Testis (tissue), 3 donors: Measurements from ENCODE around the gene TPM2. TPM values are rescaled to one million over a fixed set of nuclear protein-coding genes. Genes with fewer than 3 reads are reported as not detected.

ENCODE experiments used
- DNase-seq: peaks from one replicate; pipeline ENCODE4 v3.0.0-alpha.2; 2019
- H3K27ac ChIP-seq, 2 donors: fragments of 200-600 bp; sonication (generic); one replicate each; pipeline ENCODE4 v1.5.1; 2019
- H3K27me3 ChIP-seq: fragments of 200-600 bp; sonication (generic); one replicate; pipeline ENCODE4 v1.5.1; 2019
- H3K36me3 ChIP-seq: fragments of 200-600 bp; sonication (generic); one replicate; pipeline ENCODE4 v1.5.1; 2017; ENCODE audit warnings: low read depth; ENCODE audit errors: missing control alignments
- H3K4me1 ChIP-seq: fragments of 200-600 bp; sonication (generic); one replicate; pipeline ENCODE4 v1.5.1; 2019
- H3K4me3 ChIP-seq, 2 donors: fragments of 200-600 bp; sonication (generic); one replicate each; pipeline ENCODE4 v1.5.1; 2017 to 2019
- H3K9me3 ChIP-seq: fragments of 200-600 bp; sonication (generic); one replicate; pipeline ENCODE4 v1.5.1; 2017
- POLR2A ChIP-seq: fragments of 450-650 bp; IDR thresholded peaks from one replicate; pipeline ENCODE4 v1.6.1; 2017; ENCODE audit warnings: antibody characterized with exemption, mild to moderate bottlenecking, moderate library complexity
- whole genome bisulfite sequencing, 2 donors: methylation state at CpG; one replicate each; pipeline ENCODE4 v1.1.5; 2018; 5-methylcytosine and 5-hydroxymethylcytosine counted together
- intact Hi-C: fragments of 100-400 bp; cut with DNase I; formaldehyde crosslinking; loops from one replicate; pipeline ENCODE4 v1.15.1; 2023; ENCODE audit warnings: low total_unique reads
- polyA plus RNA-seq: library from polyadenylated mRNA; stranded (reverse); fragments of 350-450 nt; fragmentation: Illumina TruSeq; extraction: RNeasy Lipid Tissue Mini Kit (QIAGEN cat#74804); gene quantifications from one replicate; pipeline ENCODE4 v1.2.3, GENCODE V29; 2014; ENCODE audit warnings: low read depth, low replicate concordance; ENCODE audit not compliant: insufficient read depth
- total RNA-seq, 2 donors: library from RNA; depleted of rRNA; stranded (reverse); fragments of >200 nt; gene quantifications; one replicate each; pipeline ENCODE4 v1.2.3, GENCODE V29; 2016
- TF ChIP-seq, protein P1 (sequence below), 3 experiments: fragments of 450-650 bp in 2 of 3; fragments of 200-600 bp in 1 of 3; sonication (generic) in 1 of 3; IDR thresholded peaks; one replicate each; pipeline ENCODE4 v1.5.1; 2016 to 2019; ENCODE audit warnings: antibody characterized with exemption in 3 of 3, mild to moderate bottlenecking in 2 of 3, moderate library complexity in 1 of 3

Gene TPM2
- total and polyA plus RNA-seq, 3 donors from 2014 or later = 182 to 369 (median 211) TPM

DNA sequence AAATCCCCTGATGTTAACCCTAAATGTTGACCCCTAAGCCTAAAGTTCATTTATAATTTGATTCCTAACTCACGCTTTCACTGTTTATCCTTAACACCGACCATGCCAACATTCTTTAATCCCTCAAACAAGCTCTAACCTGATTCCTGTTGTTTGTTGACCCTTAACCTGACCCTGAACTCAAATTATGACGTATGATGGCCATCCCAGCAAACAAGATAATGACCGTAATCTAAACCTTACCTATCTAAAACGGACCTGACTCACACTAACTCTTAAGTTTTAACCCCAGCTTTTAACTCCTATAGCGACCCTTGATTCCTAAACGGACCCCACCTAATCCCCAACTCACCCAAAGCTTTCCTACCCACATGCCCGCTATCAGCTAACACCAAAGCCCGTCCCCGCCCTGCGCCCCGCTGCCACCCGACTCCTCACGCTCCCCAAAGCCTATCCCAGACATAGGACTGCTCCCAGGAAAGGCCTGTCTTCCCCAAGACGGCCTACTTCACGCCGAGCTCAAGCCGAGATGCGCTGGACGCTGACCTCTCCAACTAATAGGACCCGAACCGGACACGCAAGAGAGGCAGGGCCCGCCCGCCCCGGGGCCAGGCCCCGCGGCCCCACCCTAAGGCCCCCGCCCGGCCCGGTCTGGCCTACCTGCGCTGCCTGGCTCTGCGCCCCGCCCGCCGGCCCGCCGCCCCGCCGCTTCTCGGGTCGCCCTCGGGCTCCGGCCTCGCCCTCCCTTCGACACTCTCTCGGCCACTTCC lies 41.9 kb upstream of the TPM2 start:
- Histone ChIP-seq H3K9me3 (no peaks in the 10 kb centered on the region), H3K27ac (peak overlapping the region; percentile 71 to 97), H3K4me1 (peaks cover 58% of the 10 kb centered on the region), H3K36me3 (no peaks in the 10 kb centered on the region), H3K4me3 (peak overlapping the region; percentile 70 to 95), H3K27me3 (no peaks in the 10 kb centered on the region)
- 2 to 3% methylated on average over 14 to 37 of the region's 47 CpGs for WGBS, 2 donors
- DNase-seq = no peak
- intact Hi-C loops = loop anchor here (10.0 kb wide), 1 partner anchor 83 kb away; the partner anchor contains the start of genes HINT2 and SPAG8
- no peak for TF ChIP-seq POLR2A
- TF ChIP-seq, protein P1, sequence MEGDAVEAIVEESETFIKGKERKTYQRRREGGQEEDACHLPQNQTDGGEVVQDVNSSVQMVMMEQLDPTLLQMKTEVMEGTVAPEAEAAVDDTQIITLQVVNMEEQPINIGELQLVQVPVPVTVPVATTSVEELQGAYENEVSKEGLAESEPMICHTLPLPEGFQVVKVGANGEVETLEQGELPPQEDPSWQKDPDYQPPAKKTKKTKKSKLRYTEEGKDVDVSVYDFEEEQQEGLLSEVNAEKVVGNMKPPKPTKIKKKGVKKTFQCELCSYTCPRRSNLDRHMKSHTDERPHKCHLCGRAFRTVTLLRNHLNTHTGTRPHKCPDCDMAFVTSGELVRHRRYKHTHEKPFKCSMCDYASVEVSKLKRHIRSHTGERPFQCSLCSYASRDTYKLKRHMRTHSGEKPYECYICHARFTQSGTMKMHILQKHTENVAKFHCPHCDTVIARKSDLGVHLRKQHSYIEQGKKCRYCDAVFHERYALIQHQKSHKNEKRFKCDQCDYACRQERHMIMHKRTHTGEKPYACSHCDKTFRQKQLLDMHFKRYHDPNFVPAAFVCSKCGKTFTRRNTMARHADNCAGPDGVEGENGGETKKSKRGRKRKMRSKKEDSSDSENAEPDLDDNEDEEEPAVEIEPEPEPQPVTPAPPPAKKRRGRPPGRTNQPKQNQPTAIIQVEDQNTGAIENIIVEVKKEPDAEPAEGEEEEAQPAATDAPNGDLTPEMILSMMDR (IDR thresholded peaks at IDR 0.05) = no peak

DNA sequence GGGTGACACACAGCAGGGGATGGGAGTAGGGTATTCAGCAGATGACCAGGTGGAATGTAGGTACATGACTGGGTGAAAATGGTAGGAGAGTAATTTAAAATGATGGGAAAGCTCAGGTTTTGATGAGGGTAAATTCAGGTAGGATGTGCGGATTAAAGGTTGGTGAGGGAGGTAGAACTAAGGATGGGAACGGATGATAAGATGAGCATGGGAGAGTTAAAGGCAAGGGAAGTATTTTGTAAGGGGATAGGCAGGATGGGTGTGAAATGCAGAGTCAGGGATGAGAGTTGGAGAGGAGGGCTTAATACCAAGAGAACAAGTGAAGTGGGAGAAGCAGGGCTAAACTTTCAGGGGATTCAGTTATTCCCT lies 40.7 kb upstream of the TPM2 start:
- Histone ChIP-seq H3K27ac (peak overlapping the region; percentile 71 to 97), H3K9me3 (no peaks in the 10 kb centered on the region), H3K4me1 (peaks cover 64% of the 10 kb centered on the region), H3K36me3 (no peaks in the 10 kb centered on the region), H3K27me3 (no peaks in the 10 kb centered on the region), H3K4me3 (no peak overlapping the region)
- intact Hi-C loops = loop anchor here (10.0 kb wide), 1 partner anchor 84 kb away; the partner anchor contains the start of genes HINT2 and SPAG8
- DNase-seq = no peak
- no peak for TF ChIP-seq POLR2A
- TF ChIP-seq, protein P1 (IDR thresholded peaks at IDR 0.05) = no peak
- WGBS, 2 donors = 61 to 70% methylated on average over 2 of the region's 2 CpGs

DNA sequence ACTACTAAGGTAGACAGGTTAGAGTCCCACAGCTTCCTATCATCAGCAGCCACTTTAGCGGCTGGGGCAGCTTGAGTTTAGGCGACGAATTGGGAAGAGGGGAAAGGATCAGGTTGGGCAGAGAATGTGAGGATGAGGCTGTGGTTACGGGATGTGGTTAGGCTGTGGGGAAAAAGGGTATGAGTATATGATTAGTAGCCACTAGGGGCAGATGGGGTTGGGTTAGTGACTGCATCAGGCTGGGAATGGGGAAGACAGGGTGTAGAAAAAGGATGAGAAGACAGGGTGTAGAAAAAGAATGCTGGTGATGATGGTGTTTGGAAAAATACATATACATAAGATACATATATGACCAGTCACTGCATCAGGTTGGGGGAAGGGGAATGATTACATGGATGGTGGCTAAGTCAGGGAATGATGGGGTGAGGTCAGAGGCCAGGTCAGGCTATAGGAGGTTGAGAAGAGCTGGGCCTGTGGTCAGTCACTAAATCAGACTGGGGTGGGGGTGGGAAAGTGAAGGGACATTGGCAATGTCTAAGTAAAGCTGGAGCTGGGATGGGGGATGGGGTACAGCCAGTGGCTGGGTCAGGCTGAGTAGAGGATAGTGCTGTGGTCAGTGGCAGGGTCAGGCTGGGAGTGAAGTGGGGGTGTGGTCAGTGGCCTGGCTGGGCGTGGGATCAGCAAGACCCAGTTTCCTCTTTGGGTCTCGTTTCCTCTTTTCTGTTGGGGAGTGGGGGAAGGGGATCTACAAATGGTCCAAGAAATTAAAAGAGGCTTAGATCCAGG lies 40.2 kb upstream of the TPM2 start:
- H3K4me3 ChIP-seq = no peak overlapping the region
- WGBS, 2 donors = 33 to 44% methylated on average over 6 of the region's 6 CpGs
- H3K27me3 ChIP-seq = no peaks in the 10 kb centered on the region
- intact Hi-C loops = loop anchor here (10.0 kb wide), 2 partner anchors 65 to 85 kb away; partner anchors contain the start of genes ARHGEF39, HINT2 and SPAG8
- no peak for TF ChIP-seq POLR2A
- TF ChIP-seq, protein P1 (IDR thresholded peaks at IDR 0.05) = peak; percentile 17 to 47 (median 27)
- peak; percentile 28 for DNase-seq
- no peaks in the 10 kb centered on the region for H3K9me3 ChIP-seq
- H3K36me3 ChIP-seq = no peaks in the 10 kb centered on the region
- H3K4me1 ChIP-seq = peaks cover 64% of the 10 kb centered on the region
- H3K27ac ChIP-seq = peak overlapping the region in 1 of 2 donors; percentile 97

DNA sequence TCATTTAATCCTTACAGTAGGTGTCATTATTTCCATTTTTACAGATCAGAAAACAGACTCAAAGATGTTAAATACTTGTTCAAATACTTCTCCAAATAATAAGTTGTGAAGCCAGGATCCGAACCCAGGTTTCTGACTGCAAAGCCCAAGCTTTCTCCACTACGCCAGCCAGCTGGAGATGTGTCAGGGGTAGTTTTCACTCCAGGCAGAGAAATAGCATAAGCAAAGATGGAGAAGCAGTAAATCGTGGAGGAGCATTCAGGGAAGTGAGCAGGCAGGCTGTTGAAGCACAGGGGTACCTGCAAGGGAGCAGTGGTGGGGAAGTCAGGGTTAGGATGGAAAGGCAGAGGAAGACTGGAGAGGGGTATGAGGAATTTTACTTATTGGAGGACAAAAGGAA lies 39.4 kb upstream of the TPM2 start:
- 55 to 62% methylated on average over 3 of the region's 3 CpGs for WGBS, 2 donors
- H3K27ac ChIP-seq = peak overlapping the region in 1 of 2 donors; percentile 22
- no peak for DNase-seq
- H3K27me3 ChIP-seq = no peaks in the 10 kb centered on the region
- no peaks in the 10 kb centered on the region for H3K36me3 ChIP-seq
- no peaks in the 10 kb centered on the region for H3K9me3 ChIP-seq
- peaks cover 64% of the 10 kb centered on the region for H3K4me1 ChIP-seq
- no peak overlapping the region for H3K4me3 ChIP-seq
- no peak for TF ChIP-seq POLR2A
- TF ChIP-seq, protein P1 (IDR thresholded peaks at IDR 0.05) = no peak
- intact Hi-C loops = loop anchor here (10.0 kb wide), 1 partner anchor 64 kb away; the partner anchor contains the start of gene ARHGEF39
